GM19035 (cell line): ENCODE measurements around the gene ACTG2.

Experiments used
- ATAC-seq: cut with Tn5 transposase; IDR thresholded peaks from one replicate; pipeline ENCODE4 v1.9.1; 2021; ENCODE audit not compliant: unreplicated experiment

The ACTG2 gene

DNA sequence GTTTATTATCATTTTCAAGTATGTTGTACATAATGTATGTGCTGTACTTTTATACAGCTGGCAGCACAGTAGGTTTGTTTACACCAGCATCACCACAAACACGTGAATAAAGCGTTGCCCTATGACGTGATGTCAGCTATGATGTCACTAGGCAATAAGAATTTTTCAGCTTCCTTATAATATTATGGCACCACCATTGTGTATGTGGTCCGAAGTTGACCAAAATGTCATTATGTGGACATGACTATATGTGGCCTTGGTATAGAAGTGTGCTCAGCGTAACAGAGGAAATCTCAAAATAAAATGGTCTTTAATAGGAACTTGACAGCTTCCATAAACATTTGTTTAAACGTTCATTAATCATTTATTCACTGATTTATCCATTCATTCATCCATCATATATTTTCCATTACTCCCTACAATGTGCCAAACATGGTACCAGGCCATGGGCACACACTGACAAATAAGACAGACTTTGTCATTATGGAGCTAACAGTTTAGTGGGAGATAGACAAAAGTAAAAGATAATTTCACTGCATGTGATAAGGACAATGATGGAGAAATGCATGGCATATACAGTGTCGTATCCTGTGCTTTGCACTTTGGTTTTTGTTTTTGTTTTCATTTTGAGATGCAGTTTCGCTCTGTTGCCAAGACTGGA, 18.9 kb downstream of the ACTG2 start:
- no peak for ATAC-seq

DNA sequence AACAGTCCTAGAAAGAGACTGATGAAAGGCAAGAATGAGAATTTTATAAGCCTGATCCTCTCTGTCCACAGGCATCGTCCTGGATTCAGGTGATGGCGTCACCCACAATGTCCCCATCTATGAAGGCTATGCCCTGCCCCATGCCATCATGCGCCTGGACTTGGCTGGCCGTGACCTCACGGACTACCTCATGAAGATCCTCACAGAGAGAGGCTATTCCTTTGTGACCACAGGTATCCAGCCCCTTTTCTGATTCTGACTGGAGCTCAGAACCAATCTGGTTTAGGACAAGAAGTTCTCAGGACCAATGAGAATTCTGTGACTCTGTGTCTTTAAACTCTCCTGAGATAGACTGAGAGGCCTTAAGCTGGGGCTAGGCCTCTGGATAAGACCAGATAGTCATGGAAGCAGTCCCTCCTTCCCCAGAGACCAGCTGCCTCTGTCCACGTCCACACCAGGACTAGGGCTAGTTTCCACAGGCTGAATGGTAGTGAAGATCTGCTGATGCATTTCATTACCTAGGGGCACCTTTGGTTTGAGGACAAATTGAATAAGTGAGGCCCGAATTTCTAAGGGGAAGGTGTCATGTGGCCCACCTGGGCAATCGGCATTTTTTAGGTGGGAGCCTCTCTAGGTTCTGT, 20.7 kb downstream of the ACTG2 start:
- ATAC-seq: no peak

- ATAC-seq: no peak
Observed at GRCh38 chr2:73914667-73915066, 21.9 kb downstream of the ACTG2 start.

DNA sequence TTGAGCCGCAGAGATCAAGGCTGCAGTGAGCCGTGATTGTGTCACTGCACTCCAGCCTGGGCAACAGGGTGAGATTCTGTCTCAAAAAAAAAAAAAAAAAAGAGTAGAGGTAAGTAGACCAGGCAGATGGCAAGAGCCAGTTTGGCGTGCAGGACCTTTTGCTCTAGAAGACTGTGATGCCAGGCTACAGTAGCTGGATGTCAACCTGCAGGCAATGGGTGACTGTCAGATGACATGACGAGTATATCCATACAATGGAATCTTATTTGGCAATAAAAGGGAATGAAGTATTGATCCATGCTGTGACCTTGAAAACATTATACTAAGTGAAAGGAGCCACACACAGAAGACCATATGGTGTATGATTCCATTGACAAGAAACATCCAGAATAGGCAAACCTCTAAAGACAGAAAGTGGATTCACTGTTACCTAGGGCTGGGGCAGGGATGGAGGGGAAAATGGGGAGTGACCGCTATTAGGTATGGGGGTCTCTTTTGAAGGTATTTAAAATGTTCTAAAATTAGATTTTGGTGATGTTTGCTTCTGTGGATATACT, 22.7 kb downstream of the ACTG2 start:
- no peak for ATAC-seq

DNA sequence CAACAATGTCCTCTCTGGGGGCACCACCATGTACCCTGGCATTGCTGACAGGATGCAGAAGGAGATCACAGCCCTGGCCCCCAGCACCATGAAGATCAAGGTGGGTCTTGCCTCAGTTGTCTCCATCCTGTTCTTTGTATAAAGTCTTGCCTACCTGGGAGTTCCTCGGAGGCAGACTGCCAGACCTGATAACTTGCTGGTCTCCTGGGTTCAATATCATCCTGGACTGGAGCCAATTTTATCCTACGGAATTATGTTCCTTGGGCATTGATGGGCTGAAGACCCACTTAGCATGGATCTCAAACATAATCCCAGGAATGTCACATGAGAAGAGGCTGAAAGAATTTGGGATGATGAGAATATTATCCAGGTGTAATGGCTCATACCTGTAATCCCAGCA, 23.9 kb downstream of the ACTG2 start:
- no peak for ATAC-seq

GRCh38 chr2:73917296-73917695, 24.5 kb downstream of the ACTG2 start:
- ATAC-seq: no peak

DNA sequence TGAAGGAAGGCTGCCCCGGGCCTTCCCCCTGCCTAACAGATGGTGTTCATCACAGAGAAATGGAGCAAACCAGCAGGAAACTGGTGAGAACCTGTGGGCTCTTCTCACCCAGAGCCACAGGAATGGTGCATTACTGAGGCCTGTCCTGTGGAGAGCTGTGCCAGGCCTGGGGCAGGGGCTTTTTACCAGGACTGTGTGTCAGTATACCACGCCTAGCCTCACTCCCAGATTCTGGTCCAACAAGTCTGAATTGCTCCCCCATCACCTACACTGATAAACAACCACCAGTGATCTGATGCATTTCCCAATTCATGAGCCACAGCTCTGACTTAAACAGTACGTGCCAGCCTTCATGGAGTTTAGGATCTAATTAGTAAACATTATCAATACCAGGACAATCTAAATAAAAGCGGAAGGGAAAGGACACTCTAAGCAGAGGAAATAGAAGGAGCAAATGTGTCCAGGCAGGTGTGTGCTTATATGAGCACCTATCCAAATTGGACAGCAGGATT, 24.9 kb downstream of the ACTG2 start:
- ATAC-seq: no peak

- ATAC-seq: no peak
Observed at GRCh38 chr2:73918856-73919255, 26.0 kb downstream of the ACTG2 start.

DNA sequence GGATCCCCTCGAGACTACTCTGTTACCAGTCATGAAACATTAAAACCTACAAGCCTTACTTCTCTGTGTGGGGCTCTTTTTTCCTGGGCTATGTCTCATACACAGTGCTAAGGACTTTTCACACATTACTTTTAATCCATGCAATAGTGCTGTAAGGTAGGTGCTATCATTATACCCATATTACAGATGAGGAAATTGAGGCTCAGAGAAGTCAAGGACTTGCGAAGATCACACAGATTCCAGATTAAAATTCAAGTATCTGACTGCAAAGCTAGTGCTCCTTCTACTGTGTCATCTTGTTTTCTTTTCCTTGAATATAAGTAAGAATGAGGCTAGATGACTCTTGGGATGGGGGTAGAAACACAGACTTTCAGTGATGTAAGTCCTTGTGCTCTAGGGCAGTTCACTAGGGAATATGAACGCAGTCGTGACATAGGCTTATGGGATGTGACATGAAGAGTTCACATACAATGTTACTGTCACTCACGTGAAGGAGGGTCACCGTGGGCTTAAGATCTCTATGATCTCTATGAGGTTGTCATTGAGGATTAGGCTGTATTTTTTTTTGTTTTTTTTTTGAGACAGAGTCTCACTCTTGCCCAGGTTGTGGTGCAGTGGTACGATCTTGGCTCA, 26.9 kb downstream of the ACTG2 start:
- no peak for ATAC-seq

- no peak for ATAC-seq
Observed at GRCh38 chr2:73920577-73921545, 28.1 kb downstream of the ACTG2 start.

DNA sequence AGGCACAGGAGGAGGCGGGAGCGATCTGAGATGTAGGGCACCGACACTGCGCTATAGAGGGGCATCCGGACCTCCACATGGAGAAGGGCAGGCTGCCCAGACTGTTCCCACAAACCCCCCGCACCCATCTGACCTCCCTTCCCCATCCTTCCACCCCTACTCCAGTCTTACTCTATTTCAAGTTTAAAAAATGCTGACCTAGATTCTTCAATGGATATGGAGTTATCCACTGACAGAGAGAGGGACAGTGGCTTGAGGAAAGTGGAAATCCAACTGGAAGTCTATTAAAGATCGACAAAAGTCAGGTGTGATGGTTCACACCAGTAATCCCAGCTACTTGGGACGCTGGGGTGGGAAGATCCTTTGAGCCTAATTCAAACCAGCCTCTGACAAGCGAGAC, 28.8 kb downstream of the ACTG2 start:
- ATAC-seq: no peak

DNA sequence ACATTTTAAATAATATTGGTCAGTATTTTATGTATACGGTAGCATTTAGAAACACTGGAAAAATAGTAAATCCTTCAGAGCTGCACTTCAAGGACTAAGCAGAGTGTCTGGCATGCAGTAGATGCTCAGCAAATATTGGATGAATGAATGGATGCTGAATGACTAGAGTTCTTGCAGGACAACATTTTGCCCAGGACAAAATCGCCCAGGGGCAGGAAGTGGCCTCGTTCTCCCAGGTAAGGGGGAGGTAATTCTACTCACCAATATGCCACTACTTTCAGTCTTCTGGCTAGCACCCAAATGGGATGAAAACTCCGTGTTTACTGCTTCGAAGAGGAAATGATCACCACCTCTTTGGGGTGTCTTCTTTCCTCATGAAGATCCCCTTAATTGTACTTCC, 29.9 kb downstream of the ACTG2 start:
- ATAC-seq: no peak

DNA sequence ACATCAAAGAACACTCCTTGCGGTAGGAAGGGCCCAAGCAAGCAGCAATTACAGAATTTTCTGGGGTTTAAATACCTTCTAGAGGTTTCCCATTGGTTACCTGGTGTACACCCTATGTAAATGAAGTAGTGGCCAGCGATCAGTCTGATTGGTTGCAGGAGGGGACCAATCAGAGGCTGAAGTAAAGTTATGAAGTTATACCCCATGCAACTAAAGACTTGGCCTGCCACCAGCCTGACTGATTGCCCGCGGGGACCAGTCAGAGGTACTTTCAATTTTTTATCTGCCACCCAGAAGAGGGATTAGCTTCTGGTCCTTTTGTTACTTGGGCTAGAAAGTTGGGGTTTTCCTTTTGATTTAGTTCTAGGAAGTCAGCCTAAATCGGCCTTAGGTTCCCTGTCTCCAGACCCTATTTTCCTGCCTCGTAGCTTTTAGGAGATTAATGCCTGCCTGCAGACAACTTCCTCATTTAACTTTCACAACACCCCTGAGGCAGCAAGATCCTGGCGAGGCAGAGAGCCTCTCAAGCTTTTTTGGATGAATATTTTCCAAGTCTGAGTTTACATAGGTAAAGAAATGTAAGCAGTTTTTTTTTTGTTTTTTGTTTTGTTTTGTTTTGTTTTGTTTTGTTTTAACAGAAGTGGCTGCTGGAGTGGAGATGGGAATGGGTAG, 32.4 kb downstream of the ACTG2 start:
- ATAC-seq: no peak

- ATAC-seq: no peak
Observed at GRCh38 chr2:73925853-73926492, 33.2 kb downstream of the ACTG2 start.

DNA sequence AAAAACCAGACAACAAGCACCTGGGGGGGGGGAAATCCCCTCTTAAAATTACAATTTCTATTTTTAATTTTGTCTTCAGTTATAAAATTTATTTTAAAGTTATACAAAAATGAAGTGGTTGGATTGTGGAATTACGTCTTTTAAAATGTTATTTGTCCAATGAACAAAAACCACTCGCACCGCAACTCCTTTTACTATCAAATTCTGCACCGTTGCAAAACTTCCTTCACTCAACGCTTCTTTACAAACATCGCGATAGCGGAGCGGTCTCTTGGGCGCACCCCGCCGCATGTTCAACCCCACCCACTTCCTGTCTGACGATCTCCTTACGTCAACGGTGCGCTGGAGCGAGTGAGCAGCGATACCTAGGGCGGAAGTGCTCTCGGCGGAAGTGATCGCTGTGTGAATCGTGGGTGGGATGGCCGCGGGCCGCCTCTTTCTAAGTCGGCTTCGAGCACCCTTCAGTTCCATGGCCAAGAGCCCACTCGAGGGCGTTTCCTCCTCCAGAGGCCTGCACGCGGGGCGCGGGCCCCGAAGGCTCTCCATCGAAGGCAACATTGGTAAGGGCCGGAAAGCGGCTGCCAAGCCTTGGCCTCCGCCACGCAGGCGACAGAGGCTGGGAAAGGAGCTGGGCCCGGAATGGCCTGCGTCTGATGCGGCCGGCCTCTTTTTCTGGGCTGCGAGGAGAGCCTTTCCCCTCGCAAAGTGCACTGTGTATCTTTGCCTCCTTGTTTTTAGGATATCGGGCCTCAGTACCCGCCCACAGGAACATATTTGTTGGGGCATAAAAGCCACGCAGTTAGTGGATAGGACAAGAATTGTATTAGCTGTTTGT, 33.9 kb downstream of the ACTG2 start, which contains the start of gene DGUOK:
Gene DGUOK, plus strand, starts transcription at position 388 of the 835 bp plus-strand sequence. Its CDS starts 31 bp downstream, at position 419.
- peak; percentile 99 for ATAC-seq

DNA sequence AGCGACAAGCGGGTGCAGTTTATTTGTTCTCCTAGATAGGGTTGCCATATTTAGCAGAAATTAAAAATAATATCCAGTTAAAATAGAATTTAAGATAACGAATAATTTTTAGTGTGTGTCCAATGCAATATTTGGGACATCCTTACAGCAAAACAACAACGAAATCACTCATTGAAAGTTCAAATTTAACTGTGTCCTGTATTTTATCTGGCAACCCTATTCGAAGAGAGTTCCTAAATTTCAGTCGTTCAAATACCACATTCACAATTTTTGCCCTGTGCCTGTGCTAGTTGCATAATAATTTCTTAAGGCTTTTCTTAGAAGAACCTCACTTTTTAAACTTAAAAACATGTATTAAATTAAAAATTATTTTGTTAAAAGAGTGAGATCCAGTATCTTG, 34.5 kb downstream of the ACTG2 start:
- no peak for ATAC-seq

DNA sequence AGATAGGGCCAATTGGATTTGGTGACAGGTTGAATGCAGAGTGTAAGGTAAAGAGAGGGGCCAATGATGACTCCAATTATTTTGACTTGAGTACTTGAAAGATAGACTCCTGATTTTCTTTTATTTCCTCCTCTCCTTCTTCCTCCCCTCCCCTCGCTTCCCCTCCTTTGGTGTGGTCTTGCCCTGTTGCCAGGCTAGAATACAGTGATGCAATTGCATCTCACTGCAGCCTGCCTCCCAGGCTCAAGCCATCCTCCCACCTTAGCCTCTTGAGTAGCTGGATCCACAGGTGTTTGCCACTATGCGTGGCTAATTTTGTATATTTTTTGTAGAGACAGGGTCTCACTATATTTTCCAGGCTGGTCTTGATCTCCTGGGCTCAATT, 36.1 kb downstream of the ACTG2 start:
- no peak for ATAC-seq

GRCh38 chr2:73930386-73930785, 37.6 kb downstream of the ACTG2 start:
- ATAC-seq: no peak
